GM23338 (cell line): ENCODE data around the gene ANKRD61. TPM values are rescaled to one million over a fixed set of nuclear protein-coding genes. Genes with fewer than 3 reads are reported as not detected.
A peak's percentile ranks its signal among the peaks of the same experiment; 100 is the strongest.
"Not testable (repeated sequence)": the region's sequence is repeated elsewhere in the genome, so short reads cannot be mapped to it uniquely, and the experiment has no call there.

Experiments
- ATAC-seq: fragments of 200-7000 bp; cut with Tn5 transposase; 3 replicates; pipeline ENCODE4 v1.9.1; 2020
- DNase-seq: peaks from one replicate; pipeline ENCODE4 v3.0.0-alpha.2; 2015; ENCODE audit warnings: low spot score
- H2AFZ ChIP-seq: fragments of 200-600 bp; sonication (generic); 2 replicates; pipeline ENCODE4 v1.8.0; 2016; ENCODE audit warnings: antibody characterized with exemption, mild to moderate bottlenecking, moderate library complexity
- H3F3A ChIP-seq: fragments of 200-600 bp; sonication (generic); replicated peaks from 2 replicates; pipeline ENCODE4 v1.8.0; 2017; ENCODE audit warnings: antibody characterized with exemption, mixed run types, low read depth
- H3K27ac ChIP-seq: fragments of 200-600 bp; sonication (generic); 2 replicates; pipeline ENCODE4 v1.6.1; 2016; ENCODE audit warnings: low read depth
- H3K27me3 ChIP-seq: fragments of 200-600 bp; sonication (generic); 2 replicates; pipeline ENCODE4 v1.8.0; 2016; ENCODE audit warnings: mild to moderate bottlenecking, mixed run types, moderate library complexity; ENCODE audit not compliant: insufficient read depth
- H3K36me3 ChIP-seq: fragments of 200-600 bp; sonication (generic); 2 replicates; pipeline ENCODE4 v1.8.0; 2016; ENCODE audit warnings: mild to moderate bottlenecking; ENCODE audit not compliant: insufficient read depth
- H3K4me1 ChIP-seq: fragments of 200-600 bp; sonication (generic); 2 replicates; pipeline ENCODE4 v1.8.0; 2016; ENCODE audit warnings: mild to moderate bottlenecking, moderate library complexity; ENCODE audit not compliant: insufficient read depth
- H3K4me2 ChIP-seq: fragments of 200-600 bp; sonication (generic); 2 replicates; pipeline ENCODE4 v1.7.1; 2017; ENCODE audit warnings: mixed run types
- H3K4me3 ChIP-seq: fragments of 200-600 bp; sonication (generic); 2 replicates; pipeline ENCODE4 v1.6.1; 2016; ENCODE audit warnings: mixed run types
- H3K79me2 ChIP-seq: fragments of 200-600 bp; sonication (generic); replicated peaks from 2 replicates; pipeline ENCODE4 v1.8.0; 2017; ENCODE audit warnings: mild to moderate bottlenecking; ENCODE audit not compliant: insufficient read depth
- H3K9me2 ChIP-seq: fragments of 200-600 bp; sonication (generic); 2 replicates; pipeline ENCODE4 v1.8.0; 2017; ENCODE audit not compliant: insufficient read depth
- H4K20me1 ChIP-seq: fragments of 200-600 bp; sonication (generic); replicated peaks from 2 replicates; pipeline ENCODE4 v1.8.0; 2017; ENCODE audit warnings: mild to moderate bottlenecking; ENCODE audit not compliant: insufficient read depth
- H3K27ac Mint-ChIP-seq: 2 replicates; pipeline ENCODE4 v1.8.0; 2020; ENCODE audit warnings: inconsistent platforms, mild to moderate bottlenecking, moderate library complexity, mixed read lengths
- H3K27me3 Mint-ChIP-seq: 3 replicates; pipeline ENCODE4 v1.8.0; 2022; ENCODE audit warnings: low read depth, mild to moderate bottlenecking, moderate library complexity, mixed read lengths, inconsistent platforms; ENCODE audit not compliant: insufficient read depth, poor library complexity
- H3K36me3 Mint-ChIP-seq: 3 replicates; pipeline ENCODE4 v1.8.0; 2021; ENCODE audit warnings: low read depth, mild to moderate bottlenecking, inconsistent platforms, moderate library complexity, mixed read lengths
- H3K4me1 Mint-ChIP-seq: 3 replicates; pipeline ENCODE4 v1.8.0; 2020; ENCODE audit warnings: mild to moderate bottlenecking, inconsistent platforms, mixed read lengths
- H3K4me3 Mint-ChIP-seq: 3 replicates; pipeline ENCODE4 v1.8.0; 2021; ENCODE audit warnings: moderate library complexity, mild to moderate bottlenecking, inconsistent platforms, mixed read lengths
- H3K9me3 Mint-ChIP-seq: 3 replicates; pipeline ENCODE4 v1.8.0; 2020; ENCODE audit warnings: moderate library complexity, mild to moderate bottlenecking, inconsistent platforms, mixed read lengths
- polyA plus RNA-seq: library from polyadenylated mRNA; unstranded; fragments of >200 nt; fragmentation: Nextera tagmentation; extraction: Ambion mirVana; gene quantifications from 2 replicates; pipeline ENCODE4 v1.2.1, GENCODE V29; 2016
- small RNA-seq: library from RNA; depleted of rRNA; stranded (forward); fragments of <200 nt; gene quantifications from one replicate; pipeline ENCODE3, GENCODE V24; 2014; ENCODE audit warnings: low replicate concordance
- total RNA-seq: library from RNA; depleted of rRNA; stranded (reverse); fragments of >200 nt; shearing (Covaris generic); gene quantifications from 2 replicates; pipeline ENCODE4 v1.2.3, GENCODE V29; 2014; rRNA removed

Gene ANKRD61
- total and polyA plus RNA-seq, 2 experiments from 2014 or later: 0.42 to 1.2 TPM

DNA sequence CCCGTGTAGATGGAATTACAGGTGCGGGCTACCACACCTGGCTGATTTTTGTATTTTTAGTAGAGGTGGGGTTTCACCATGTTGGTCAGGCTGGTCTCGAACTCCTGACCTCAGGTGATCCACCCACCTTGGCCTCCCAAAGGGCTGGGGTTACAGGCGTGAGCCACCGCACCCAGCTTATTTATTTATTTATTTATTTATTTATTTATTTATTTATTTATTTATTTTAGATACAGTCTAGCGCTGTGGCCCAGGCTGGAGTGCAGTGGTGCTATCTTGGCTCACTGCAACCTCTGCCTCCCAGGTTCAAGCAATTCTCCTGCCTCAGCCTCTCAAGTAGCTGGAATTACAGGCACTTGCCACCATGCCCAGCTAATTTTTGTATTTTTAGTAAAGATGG is 51.9 kb downstream of the ANKRD61 start:
- not testable (repeated sequence) for H3K27me3 Mint-ChIP-seq, H3K27ac Mint-ChIP-seq, H3K79me2 ChIP-seq, H3K4me2 ChIP-seq, ATAC-seq, H3K4me1 ChIP-seq, H3K4me1 Mint-ChIP-seq, H3K36me3 ChIP-seq, H4K20me1 ChIP-seq, H3K27me3 ChIP-seq, H3K36me3 Mint-ChIP-seq, H3F3A ChIP-seq, H2AFZ ChIP-seq, H3K9me2 ChIP-seq, H3K27ac ChIP-seq, H3K9me3 Mint-ChIP-seq, DNase-seq, H3K4me3 Mint-ChIP-seq, H3K4me3 ChIP-seq

Small RNAs within 50 kb of the gene (small RNA-seq; reads per million reads assigned to genes)
- not detected for gene RF00019
- not detected for gene RNU6-218P
- 2.3 reads per million, percentile 83 among the genes with 10 or more reads in this experiment for gene SNORA80D

Other genes with a start within 250 kb of the ANKRD61 start
- gene RNF216, start 249.7 kb upstream of the ANKRD61 start, total RNA-seq: 26.7 and 31.3 TPM in 2 replicates
- 20.0 and 25.2 TPM in 2 replicates for gene RNF216, start 249.7 kb upstream of the ANKRD61 start, polyA plus RNA-seq
- not detected in 2 replicates for gene OCM, start 150.6 kb upstream of the ANKRD61 start, total RNA-seq
- gene OCM, start 150.6 kb upstream of the ANKRD61 start, polyA plus RNA-seq: 0.31 and 0.33 TPM in 2 replicates
- 91.9 and 93.7 TPM in 2 replicates for gene CCZ1, start 132.6 kb upstream of the ANKRD61 start, total RNA-seq
- gene CCZ1, start 132.6 kb upstream of the ANKRD61 start, polyA plus RNA-seq: 124 and 140 TPM in 2 replicates
- 0.23 and 5.9 TPM in 2 replicates for gene RSPH10B, start 60.7 kb upstream of the ANKRD61 start, total RNA-seq
- gene RSPH10B, start 60.7 kb upstream of the ANKRD61 start, polyA plus RNA-seq: 0.99 TPM in 1 of 2 replicates, not detected in the other
- gene PMS2, start 22.3 kb upstream of the ANKRD61 start, total RNA-seq: 13.9 and 15.6 TPM in 2 replicates
- 4.3 and 5.2 TPM in 2 replicates for gene PMS2, start 22.3 kb upstream of the ANKRD61 start, polyA plus RNA-seq
- 88.3 and 113 TPM in 2 replicates for gene AIMP2, start 22.1 kb upstream of the ANKRD61 start, total RNA-seq
- gene AIMP2, start 22.1 kb upstream of the ANKRD61 start, polyA plus RNA-seq: 69.7 and 86.6 TPM in 2 replicates
- 312 and 375 TPM in 2 replicates for gene EIF2AK1, start 27.8 kb downstream of the ANKRD61 start, total RNA-seq
- 81.1 and 99.5 TPM in 2 replicates for gene EIF2AK1, start 27.8 kb downstream of the ANKRD61 start, polyA plus RNA-seq
- gene USP42, start 73.6 kb downstream of the ANKRD61 start, total RNA-seq: 17.3 and 18.5 TPM in 2 replicates
- 9.8 and 9.9 TPM in 2 replicates for gene USP42, start 73.6 kb downstream of the ANKRD61 start, polyA plus RNA-seq
- gene CYTH3, start 241.2 kb downstream of the ANKRD61 start, total RNA-seq: 15.3 and 28.3 TPM in 2 replicates
- gene CYTH3, start 241.2 kb downstream of the ANKRD61 start, polyA plus RNA-seq: 4.6 and 5.9 TPM in 2 replicates